ENCODE results near the gene SUMO3. TPM values are rescaled to one million over a fixed set of nuclear protein-coding genes. Genes with fewer than 3 reads are reported as not detected.

SUMO3 gene
- total RNA-seq, 4 donors from 2014 or later = 62.6 to 88.4 (median 67.4) TPM

DNA sequence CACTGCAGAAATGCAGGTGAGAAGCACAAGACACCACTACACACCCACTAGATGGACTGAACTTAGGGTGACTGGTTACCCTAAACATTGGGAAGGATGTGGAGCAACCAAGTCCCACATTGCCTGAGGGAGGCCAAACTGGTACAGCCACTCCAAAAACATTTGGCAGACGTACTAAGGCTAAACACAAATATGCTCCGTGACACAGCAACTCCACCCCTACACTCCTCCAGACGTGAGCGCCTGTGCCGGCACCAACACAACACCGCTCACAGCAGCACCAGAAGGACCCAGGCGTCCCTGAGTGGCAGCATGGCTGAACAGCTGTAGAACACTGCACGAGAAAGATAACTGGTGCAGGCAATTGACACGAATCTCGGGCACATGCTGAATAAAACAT, 40.9 kb upstream of the SUMO3 start:
- no peaks in the 10 kb centered on the region for H3K36me3 ChIP-seq
- H3K27ac ChIP-seq = no peak overlapping the region
- intact Hi-C loops (cut with DNase I; ENCODE audit: low total_unique reads) = no loop called here
- DNase-seq = no peak
- H3K4me1 ChIP-seq = no peaks in the 10 kb centered on the region
- H3K27me3 ChIP-seq = no peaks in the 10 kb centered on the region
- no peaks in the 10 kb centered on the region for H3K9me3 ChIP-seq
- no peak overlapping the region for H3K4me3 ChIP-seq
- TF ChIP-seq POLR2A (IDR thresholded peaks at IDR 0.05) = no peak
- no peak for TF ChIP-seq CTCF (IDR thresholded peaks at IDR 0.05)

- Histone ChIP-seq H3K36me3 (no peaks in the 10 kb centered on the region), H3K27ac (no peak overlapping the region), H3K4me1 (no peaks in the 10 kb centered on the region), H3K9me3 (no peaks in the 10 kb centered on the region), H3K4me3 (no peak overlapping the region), H3K27me3 (no peaks in the 10 kb centered on the region)
- DNase-seq = no peak
- TF ChIP-seq POLR2A (IDR thresholded peaks at IDR 0.05) (no peak), CTCF (IDR thresholded peaks at IDR 0.05) (no peak)
- intact Hi-C loops (cut with DNase I; ENCODE audit: low total_unique reads) = no loop called here
Observed at GRCh38 chr21:44858291-44858690, 40.4 kb upstream of the SUMO3 start.

GRCh38 chr21:44857127-44857892, 39.4 kb upstream of the SUMO3 start:
- no peak overlapping the region for H3K27ac ChIP-seq
- TF ChIP-seq CTCF (IDR thresholded peaks at IDR 0.05) = no peak
- TF ChIP-seq POLR2A (IDR thresholded peaks at IDR 0.05) = no peak
- no peaks in the 10 kb centered on the region for H3K36me3 ChIP-seq
- no peak for DNase-seq
- H3K4me3 ChIP-seq = no peak overlapping the region
- no peaks in the 10 kb centered on the region for H3K27me3 ChIP-seq
- no peaks in the 10 kb centered on the region for H3K4me1 ChIP-seq
- intact Hi-C loops (cut with DNase I; ENCODE audit: low total_unique reads) = no loop called here
- no peaks in the 10 kb centered on the region for H3K9me3 ChIP-seq

- Histone ChIP-seq H3K9me3 (no peaks in the 10 kb centered on the region), H3K27me3 (no peaks in the 10 kb centered on the region), H3K4me1 (no peaks in the 10 kb centered on the region), H3K36me3 (no peaks in the 10 kb centered on the region), H3K4me3 (no peak overlapping the region), H3K27ac (no peak overlapping the region)
- intact Hi-C loops (cut with DNase I; ENCODE audit: low total_unique reads) = no loop called here
- TF ChIP-seq POLR2A (IDR thresholded peaks at IDR 0.05) (no peak), CTCF (IDR thresholded peaks at IDR 0.05) (no peak)
- DNase-seq = no peak
Observed at GRCh38 chr21:44856131-44856530, 38.3 kb upstream of the SUMO3 start.

DNA sequence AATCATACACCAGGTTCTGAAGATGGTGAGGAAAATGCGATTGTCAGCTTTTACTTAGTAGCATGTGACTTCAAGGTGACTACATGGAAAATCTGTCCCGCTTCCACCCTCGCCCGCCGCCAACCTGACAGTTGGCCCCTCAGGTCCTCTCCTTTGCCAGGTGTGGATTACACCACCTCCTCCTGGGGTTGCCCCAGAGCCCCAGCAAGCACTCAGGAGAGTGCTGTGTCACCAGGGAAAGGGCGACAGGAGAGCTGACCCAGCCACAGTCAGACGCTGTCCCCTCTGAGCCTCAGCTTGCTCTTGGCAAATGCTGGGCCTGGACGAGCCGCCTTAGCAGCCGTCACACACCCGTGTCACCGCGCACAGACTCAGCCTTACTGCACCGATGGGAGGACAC, 37.7 kb upstream of the SUMO3 start:
- DNase-seq = no peak
- no peaks in the 10 kb centered on the region for H3K9me3 ChIP-seq
- H3K4me1 ChIP-seq = no peaks in the 10 kb centered on the region
- no peak overlapping the region for H3K4me3 ChIP-seq
- TF ChIP-seq POLR2A (IDR thresholded peaks at IDR 0.05) (no peak), CTCF (IDR thresholded peaks at IDR 0.05) (no peak)
- no peaks in the 10 kb centered on the region for H3K27me3 ChIP-seq
- intact Hi-C loops (cut with DNase I; ENCODE audit: low total_unique reads) = no loop called here
- no peak overlapping the region for H3K27ac ChIP-seq
- no peaks in the 10 kb centered on the region for H3K36me3 ChIP-seq
